HG02885 (cell line): Measurements from ENCODE around the gene APOBEC3B.
"Not testable (repeated sequence)": the region's sequence is repeated elsewhere in the genome, so short reads cannot be mapped to it uniquely, and the experiment has no call there.

Source experiments
- ATAC-seq: cut with Tn5 transposase; IDR thresholded peaks from one replicate; pipeline ENCODE4 v1.9.1; 2021; ENCODE audit warnings: mild to moderate bottlenecking; ENCODE audit not compliant: unreplicated experiment, poor library complexity

Gene APOBEC3B

GRCh38 chr22:38950527-38951295, 31.4 kb upstream of the APOBEC3B start:
- no peak for ATAC-seq

DNA sequence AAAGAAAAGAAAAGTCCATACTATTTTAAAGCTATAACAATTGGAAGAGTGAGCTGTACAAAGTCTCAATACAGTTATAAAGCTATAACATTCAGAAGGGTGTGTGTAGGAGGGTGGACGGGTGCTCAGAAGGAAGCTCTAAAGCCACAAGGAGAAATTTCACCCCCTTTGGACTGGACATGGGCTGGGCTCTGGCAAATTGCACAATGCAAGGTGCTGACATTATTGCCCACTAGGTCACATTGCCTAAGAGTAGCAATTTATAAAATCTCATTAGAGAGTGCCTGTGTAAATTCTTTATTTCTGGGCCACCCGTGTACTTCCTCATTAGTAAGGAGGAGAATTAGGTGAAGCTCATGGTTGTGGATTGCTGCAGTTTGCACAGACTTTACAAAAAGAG, 30.4 kb upstream of the APOBEC3B start:
- no peak for ATAC-seq

GRCh38 chr22:38952281-38952993, 29.7 kb upstream of the APOBEC3B start:
- no peak for ATAC-seq

DNA sequence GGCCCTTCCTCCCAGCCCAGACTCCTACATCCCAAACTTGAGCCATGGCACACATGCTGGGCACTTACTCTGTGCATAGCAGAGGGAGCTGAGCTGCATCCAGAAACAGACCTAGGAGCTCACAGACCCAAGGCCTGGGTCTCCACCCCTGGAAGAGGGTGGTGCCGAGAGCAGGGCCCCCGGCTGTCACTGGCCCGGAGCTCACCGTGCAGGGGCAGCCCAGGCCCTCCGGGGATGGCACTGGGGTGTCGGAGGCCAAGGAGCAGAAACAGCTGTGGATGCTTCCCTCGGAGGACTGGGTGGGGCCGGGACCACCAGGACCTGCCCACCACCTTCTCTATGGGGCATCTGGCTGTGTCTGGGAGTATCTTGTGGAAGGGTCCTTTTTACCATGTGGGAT, 29.1 kb upstream of the APOBEC3B start:
- no peak for ATAC-seq

GRCh38 chr22:38953577-38954413, 28.4 kb upstream of the APOBEC3B start:
- ATAC-seq: peak; percentile 61

- ATAC-seq: no peak
Observed at GRCh38 chr22:38954414-38955043, 27.6 kb upstream of the APOBEC3B start.

- ATAC-seq: no peak
Observed at GRCh38 chr22:38955250-38955905, 26.8 kb upstream of the APOBEC3B start.

- no peak for ATAC-seq
Observed at GRCh38 chr22:38955926-38956325, 26.2 kb upstream of the APOBEC3B start.

GRCh38 chr22:38956551-38956950, 25.6 kb upstream of the APOBEC3B start:
- no peak for ATAC-seq

GRCh38 chr22:38957046-38957770, 24.9 kb upstream of the APOBEC3B start, which contains the start of gene APOBEC3A:
Gene APOBEC3A (plus strand): TSS chr22:38957609. CDS start chr22:38957692, 83 bp downstream.
- ATAC-seq: no peak

DNA sequence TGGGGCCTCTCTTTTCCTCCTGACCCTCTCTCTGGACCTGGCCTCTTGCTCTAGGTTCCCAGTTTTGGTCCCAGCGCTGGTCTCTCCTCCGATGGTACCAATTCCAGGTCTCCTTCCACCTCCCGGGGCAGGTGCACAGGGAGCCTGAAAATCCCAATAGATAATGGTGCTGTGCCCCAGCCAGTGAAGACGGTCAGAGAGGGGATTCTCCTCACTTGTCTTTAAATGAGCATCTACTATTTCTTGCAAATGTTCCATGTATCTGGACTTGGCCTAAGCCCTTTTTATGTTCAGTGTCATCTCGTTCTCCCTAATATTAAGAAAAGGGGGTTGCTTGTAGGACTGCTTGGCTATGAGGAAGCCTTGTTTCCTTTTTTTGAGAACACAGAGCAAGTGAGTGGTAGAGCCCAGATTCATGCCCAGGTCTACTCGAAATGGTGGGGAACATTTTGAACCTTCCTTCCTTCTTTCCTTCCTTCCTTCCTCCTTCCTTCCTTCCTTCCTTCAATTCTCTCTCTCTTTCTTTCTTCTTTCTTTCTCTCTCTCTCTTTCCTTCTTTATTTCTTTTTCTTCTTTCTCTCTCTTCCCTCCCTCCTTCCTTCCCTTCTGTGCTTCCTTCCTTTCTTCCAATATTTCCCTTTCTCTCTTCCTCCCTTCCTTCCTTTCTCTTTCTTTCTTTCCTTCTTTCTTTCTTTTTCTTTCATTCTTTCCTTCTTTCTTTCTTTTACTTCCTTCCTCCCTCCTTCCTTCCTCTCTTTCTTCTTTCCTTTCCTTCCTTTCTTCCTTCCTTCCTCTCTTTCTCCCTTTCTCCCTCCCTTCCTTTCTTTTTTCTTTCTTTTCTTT, 24.1 kb upstream of the APOBEC3B start:
- ATAC-seq: no peak

DNA sequence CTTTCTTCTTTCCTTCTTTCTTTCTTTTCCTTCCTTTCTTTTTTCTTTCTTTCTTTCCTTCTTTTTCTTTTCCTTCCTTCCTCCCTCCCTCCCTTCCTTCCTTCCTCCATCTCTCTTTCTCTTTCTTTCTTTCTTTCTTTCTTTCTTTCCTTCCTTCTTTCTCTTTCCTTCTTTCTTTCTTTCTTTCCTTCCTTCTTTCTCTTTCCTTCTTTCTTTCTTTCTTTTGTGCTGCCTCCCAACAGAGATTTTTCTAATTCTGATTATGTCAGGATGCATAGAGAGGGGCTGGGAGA, 23.6 kb upstream of the APOBEC3B start:
- ATAC-seq: not testable (repeated sequence)

- no peak for ATAC-seq
Observed at GRCh38 chr22:38959590-38959989, 22.6 kb upstream of the APOBEC3B start.

GRCh38 chr22:38960673-38961072, 21.5 kb upstream of the APOBEC3B start:
- ATAC-seq: not testable (repeated sequence)

GRCh38 chr22:38963291-38963738, 18.8 kb upstream of the APOBEC3B start:
- ATAC-seq: not testable (repeated sequence)

- no peak for ATAC-seq
Observed at GRCh38 chr22:38963872-38964271, 18.3 kb upstream of the APOBEC3B start.

GRCh38 chr22:38964306-38964705, 17.8 kb upstream of the APOBEC3B start:
- no peak for ATAC-seq

DNA sequence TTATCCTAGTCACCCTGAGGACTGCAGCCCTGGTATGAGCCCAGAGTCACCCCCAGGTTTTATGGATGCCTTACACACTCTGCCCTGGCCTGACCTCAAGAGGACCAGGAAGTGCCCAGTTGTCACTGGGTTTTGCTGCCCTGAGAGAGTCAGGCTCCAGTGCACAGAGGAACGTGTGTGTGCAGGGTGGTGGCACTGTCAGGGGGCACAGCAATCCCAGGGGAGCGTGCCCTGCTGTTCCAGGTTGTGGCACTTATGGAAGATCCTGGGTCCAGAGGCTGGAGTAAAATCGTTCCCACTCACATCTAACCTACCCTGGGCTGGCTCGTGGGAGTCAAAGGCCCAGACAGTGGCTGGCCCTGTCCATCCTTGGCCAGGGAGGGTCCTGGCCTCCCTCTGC, 17.2 kb upstream of the APOBEC3B start:
- no peak for ATAC-seq
